GM19324 (cell line): ENCODE data around the gene LMNA.

Source experiments
- ATAC-seq: cut with Tn5 transposase; IDR thresholded peaks from one replicate; pipeline ENCODE4 v1.9.1; 2021; ENCODE audit warnings: mild to moderate bottlenecking, moderate library complexity; ENCODE audit not compliant: unreplicated experiment, low FRiP score

The LMNA gene

DNA sequence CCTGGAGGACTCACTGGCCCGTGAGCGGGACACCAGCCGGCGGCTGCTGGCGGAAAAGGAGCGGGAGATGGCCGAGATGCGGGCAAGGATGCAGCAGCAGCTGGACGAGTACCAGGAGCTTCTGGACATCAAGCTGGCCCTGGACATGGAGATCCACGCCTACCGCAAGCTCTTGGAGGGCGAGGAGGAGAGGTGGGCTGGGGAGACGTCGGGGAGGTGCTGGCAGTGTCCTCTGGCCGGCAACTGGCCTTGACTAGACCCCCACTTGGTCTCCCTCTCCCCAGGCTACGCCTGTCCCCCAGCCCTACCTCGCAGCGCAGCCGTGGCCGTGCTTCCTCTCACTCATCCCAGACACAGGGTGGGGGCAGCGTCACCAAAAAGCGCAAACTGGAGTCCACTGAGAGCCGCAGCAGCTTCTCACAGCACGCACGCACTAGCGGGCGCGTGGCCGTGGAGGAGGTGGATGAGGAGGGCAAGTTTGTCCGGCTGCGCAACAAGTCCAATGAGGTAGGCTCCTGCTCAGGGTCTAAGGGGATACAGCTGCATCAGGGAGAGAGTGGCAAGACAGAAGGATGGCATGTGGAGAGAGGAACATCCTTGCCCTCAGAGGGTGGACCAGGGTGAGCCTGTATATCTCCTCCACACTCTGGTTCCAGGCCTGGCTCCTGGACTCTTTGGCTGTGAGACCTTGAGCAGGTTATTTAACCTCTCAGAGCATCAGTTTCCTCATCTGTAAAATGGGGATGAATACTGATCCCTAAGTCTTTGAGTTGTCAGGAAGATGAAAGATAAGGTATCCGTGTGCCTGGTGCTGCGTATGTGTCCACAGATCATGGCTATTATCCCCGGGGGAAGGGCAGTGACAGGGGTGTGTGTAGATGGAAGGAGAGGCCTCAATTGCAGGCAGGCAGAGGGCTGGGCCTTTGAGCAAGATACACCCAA lies 21.7 kb downstream of the LMNA start:
- ATAC-seq = no peak

DNA sequence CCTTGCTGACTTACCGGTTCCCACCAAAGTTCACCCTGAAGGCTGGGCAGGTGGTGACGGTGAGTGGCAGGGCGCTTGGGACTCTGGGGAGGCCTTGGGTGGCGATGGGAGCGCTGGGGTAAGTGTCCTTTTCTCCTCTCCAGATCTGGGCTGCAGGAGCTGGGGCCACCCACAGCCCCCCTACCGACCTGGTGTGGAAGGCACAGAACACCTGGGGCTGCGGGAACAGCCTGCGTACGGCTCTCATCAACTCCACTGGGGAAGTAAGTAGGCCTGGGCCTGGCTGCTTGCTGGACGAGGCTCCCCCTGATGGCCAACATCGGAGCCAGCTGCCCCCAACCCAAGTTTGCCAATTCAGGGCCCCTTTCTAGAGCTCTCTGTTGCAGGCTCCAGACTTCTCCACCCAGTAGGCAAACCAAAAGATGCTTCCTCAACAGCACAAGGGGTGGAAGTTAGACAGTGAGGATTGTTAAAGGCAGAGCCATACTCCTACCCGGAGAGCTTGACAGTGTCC lies 22.5 kb downstream of the LMNA start:
- no peak for ATAC-seq

DNA sequence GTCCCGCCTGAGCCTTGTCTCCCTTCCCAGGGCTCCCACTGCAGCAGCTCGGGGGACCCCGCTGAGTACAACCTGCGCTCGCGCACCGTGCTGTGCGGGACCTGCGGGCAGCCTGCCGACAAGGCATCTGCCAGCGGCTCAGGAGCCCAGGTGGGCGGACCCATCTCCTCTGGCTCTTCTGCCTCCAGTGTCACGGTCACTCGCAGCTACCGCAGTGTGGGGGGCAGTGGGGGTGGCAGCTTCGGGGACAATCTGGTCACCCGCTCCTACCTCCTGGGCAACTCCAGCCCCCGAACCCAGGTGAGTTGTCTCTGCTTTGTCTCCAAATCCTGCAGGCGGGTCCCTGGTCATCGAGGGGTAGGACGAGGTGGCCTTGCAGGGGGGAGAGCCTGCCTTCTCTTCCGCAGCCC lies 24.0 kb downstream of the LMNA start:
- no peak for ATAC-seq

DNA sequence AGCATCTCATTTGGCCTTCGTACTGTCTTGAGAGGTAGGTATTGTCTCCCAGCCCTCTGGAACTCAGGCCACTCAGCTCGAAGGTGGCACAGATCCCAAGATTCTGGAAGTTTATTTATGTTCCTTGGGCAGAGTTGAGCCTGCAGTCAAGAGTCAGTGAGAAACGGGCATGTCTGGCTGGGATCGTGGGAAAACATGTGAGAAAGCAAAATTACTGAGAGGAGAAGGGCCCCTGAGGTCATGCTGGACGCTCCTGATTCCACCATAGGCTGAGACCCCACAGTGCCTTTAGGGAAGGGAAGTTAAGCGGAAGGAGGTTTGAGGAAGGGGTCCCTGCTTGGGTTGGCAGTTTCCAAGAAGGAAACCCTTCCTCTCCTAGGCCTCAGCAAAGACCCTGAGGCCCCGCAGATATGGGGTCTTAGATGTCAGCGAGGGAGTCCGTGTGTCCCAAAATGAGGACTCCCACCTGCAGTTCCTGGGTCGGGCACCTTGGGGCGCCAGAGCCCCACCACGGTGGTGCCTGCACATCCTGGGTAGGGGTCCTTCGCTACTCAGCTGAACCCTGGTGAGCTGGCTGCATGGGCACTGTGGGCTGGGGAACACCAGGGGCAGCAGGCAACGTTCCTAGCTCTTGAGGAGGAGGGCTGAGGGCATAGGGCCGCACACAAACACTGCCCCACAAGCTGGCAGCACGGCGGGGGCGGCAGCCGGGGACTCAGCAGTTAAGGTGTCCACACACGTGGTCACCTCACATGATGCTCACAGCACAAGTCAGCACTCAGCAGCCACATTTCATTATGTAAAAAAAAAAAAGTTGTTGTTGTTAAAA lies 26.6 kb downstream of the LMNA start:
- ATAC-seq = no peak

GRCh38 chr1:156143765-156144489 lies 29.4 kb downstream of the LMNA start:
- ATAC-seq = no peak

DNA sequence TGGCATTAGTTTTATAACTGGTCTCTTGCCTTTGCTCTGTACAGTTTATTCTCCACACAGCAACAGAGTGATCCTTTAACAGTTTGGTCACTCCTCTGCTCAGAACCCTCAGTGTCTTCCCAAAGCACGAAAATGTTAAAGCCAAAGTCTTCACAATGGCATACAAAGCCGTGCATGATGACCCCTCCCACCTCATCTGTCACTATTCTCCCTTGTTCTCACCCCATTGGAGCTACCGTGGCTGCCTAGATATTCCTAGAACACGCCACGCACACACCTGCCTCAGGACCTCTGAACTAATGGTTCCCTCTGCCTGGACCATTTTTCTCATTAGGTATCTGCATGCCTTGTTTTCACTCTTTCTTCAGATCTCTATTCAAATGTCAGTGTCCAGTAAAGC lies 30.2 kb downstream of the LMNA start:
- ATAC-seq = no peak

DNA sequence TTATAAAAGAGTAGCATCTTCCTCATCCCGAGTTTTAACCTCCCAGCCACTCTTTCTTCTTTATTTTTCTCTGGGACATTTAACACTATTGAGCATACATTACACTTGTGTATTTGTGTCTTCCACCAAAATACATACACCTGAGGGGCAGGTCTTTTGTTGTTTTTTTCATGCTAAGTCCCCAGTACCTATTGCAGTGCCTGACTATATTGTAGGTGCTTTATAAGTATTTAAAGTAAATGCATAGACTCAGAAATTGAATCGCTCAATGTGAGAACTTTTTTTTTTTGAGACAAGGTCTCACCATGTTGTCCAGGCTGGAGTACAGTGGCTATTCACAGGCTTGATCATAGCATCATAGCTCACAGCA lies 31.1 kb downstream of the LMNA start:
- no peak for ATAC-seq

DNA sequence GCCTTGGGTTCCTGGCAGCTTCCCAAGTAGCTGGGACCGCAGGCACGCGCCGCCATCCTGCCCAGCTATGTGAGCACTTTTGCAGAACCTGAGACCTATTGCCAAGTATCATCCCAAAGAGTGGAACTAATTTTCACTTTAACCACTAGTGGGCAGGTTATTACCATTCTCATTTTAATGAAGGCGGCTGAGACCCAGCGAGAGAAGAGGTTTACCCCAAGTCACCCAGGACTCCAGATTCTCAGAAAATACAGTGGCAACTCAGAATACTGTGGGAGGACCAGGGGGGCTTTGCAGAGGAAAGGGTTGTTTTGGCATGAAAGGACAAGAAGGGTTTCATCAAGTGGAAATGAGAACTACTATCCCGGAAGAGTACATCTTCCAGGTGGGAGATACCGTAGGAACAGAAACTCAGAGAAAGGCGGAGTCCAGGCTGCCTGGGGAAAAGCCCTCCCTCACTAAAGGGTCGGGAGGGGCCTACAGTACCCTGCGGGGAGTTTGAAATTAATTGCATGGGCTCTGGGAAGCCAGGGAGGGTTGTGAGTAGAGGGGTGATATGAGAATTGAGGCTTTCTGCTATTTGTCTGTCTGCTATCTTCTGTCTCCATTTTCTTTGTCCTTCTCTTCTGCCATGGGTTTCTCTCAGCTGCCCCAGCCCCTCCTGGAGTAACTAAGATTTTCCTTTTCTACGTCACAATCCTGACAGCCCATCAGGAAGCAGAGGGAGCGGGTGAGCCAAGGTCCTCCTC lies 31.7 kb downstream of the LMNA start:
- ATAC-seq = no peak

DNA sequence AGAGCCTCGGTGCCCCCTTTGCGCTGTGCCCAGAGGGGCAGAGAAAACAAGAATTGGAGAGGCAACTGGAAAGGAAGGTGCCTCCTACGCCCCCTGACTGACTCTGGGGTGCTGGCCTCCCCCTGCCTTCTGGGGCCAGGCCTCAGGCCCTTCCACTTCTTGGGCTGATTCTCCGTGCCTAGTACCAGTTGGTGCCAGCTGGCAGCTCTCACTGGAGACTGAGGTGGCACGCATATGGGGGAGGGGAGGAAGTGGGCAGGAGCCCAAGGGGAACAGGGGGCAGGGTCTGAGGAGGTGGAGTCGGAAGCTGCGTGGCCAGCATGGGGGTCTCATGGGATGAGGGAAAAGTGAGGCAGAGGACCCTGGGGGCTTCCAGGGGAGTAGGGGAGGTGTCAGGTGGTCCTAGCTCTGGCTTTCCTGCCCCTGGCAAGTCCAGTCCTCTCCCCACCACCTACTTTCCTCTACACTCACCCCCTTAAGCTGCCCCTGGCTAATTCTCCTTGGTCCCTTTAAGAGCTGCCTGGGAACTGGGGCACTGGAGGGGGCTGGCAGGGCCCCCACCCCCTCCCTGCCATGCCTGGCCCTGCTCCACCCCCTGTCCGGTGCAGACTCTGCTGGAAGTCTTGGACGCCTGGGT lies 32.4 kb downstream of the LMNA start:
- ATAC-seq = no peak

DNA sequence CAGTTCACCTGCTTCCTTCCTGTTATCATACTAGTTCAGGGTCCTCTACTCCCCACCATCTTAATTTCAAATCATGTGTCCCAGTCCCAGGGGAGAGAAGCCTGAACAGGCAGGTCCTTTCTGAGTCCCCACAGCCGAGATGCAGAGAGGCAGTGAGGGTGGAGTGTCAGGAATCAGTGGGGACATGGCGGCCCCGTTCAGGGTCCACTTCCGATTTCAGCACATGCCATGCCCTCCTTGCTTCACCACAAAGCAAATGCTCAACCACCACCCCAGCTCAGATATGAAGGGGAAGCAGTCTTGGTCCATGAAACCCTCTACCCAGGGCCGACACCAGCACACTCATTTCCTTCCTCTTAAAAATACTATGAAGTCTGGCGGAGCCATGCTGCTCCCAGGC lies 33.7 kb downstream of the LMNA start:
- no peak for ATAC-seq

- peak; percentile 63 for ATAC-seq
Measured at GRCh38 chr1:156149374-156150332, 35.1 kb downstream of the LMNA start.

- no peak for ATAC-seq
Measured at GRCh38 chr1:156150333-156151011, 36.0 kb downstream of the LMNA start.

DNA sequence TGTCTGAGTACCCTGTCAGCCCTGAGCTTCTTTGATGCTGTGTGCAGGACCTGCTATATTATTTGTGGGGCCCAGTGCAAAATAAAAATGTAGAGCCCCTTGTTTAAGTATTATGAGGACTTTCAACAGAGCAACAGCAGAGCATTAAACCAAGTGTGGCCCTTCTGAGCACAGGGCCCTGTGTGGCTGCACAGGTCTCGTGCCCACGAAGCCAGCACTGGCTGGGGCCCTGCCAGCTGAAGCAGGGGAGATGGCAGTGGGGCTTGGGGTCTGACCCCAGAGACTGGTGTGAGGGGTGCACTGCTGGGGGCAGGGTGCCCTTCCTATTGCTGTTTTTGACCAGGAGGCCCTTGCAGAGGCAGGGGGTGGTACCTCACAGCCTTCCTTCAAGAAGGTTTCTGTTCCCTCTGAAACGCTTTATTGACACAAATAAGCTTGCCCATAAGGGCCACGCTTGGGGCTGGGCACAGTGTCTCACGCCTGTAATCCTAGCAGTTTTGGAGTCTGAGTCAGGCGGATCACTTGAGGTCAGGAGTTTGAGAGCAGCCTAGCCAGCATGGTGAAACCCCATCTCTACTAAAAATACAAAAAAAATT lies 36.7 kb downstream of the LMNA start:
- ATAC-seq = no peak

DNA sequence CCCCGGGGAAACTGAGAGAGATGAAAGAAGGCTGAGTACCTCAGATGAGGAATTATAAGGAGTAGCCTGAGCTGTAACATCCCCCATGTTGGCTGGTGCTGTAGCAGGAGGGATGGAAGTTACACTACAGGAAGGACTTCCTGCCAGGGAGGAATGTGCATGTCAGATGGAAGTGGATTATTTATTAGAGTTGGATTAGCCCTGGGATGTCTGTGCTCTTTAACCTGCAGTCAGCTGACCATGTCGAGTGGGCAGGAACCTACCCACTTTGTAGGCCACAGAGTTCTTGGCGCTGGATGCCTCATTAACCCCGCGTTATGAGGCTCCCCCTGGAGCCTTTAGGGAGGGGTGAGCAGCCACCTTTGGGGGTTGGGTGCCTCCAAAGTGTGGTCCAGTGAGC lies 38.1 kb downstream of the LMNA start:
- ATAC-seq = no peak

DNA sequence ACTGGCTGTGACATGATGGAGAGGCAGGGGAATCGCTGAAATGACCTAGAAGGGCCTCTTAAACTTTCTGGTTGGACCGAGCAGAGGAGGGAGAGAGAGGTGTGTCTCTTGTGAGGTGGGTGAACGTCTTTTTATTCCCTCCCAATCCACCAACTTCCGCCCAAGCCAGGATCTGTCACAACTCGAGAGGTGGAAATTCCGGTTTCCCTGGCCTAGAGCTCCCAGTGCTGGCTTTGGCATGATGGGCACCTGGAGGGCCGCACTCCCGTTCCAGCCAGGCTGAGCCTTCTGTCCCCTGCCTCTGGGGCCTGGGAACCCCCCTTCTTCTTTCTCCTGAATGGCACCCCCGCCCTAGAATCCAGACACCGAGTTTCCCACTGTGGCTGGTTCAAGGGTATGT lies 38.9 kb downstream of the LMNA start, which contains the start of gene SEMA4A:
TSS of gene SEMA4A (plus strand) at position 224 of the 400 bp plus-strand sequence. CDS start 994 bp downstream, outside the sequence.
- ATAC-seq = no peak

GRCh38 chr1:156154317-156154749 lies 39.8 kb downstream of the LMNA start:
- ATAC-seq = peak; percentile 42

DNA sequence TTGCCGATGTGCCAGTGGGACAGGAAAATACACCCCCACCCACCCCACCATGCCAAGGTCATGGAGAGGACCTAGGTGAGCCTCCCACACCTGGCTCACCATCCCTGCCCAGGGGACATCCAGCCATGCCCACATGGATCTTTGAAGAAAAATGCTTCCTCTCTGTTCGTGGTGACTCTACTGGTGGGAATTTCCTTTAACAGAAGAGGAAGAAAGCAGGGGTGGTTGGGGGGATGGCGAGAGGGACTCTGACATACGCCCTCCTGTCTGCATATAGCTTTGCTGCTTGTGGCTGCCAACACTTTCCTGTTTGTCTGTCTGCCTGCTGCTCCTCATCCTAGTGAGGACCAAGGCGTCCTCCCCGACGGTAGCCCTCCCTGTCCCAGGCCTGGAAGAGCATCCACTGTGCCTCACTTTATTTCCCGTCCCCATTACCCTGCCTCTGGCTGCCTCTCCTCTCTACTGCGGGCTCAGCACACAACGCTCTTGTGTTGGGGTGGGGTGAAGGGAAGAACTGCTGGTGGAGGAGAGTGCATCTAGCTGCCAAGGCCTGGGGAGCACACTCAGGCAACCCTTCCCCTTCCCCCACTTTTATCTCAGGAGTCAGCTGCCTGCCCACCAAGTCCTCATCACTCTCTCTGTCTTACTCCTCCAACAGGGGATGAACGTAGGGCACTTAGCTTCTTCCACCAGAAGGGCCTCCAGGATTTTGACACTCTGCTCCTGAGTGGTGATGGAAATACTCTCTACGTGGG lies 41.4 kb downstream of the LMNA start:
- ATAC-seq = no peak
